Retina (tissue), 1 donor: ENCODE measurements around the gene ITGB3.
"Not testable (repeated sequence)": the region's sequence is repeated elsewhere in the genome, so short reads cannot be mapped to it uniquely, and the experiment has no call there.

ENCODE experiments used
- DNase-seq: peaks from one replicate; pipeline ENCODE4 v3.0.0-alpha.2; 2016

Gene ITGB3

DNA sequence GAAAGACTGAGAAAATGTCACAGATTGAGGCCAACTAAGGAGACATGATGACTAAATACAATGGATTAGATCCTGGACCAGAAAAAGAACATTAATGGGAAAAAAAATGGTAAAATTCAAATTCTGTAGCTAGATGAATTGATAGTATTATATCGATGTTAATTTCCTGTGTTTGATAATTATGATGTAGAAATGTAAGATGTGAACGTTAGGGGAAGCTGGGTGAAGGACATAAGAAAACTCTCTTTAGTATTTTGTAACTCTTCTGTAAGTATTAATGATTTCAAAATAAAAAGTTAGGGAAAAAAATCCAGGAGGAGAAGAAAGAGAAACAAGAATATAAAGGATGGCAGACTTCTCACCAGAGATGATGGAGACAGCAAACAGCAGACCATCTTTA lies 2.8 kb upstream of the ITGB3 start:
- no peak for DNase-seq

DNA sequence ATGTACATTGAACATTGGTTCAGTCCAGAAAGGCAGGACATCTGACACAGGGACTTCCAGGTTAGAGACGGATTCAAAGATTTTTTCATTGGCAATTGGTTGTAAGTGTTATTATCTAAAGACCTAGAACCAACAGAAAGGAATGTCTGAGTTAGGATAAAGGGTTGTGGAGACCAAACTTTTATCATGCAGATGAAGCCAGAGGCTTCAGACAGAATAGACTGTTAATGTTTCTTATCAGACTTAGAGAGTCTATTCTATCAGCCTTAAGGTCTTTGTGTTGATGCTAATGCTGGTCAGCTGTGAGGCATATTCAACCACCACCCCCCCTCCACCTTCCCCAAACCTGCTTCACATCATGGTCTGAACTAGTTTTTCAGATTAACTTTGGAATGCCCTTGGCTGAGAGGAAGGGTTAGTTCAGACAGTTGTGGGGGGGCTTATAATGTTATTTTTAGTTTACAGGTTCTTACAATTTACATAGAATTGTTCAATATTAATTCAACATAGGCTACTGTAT lies 2.1 kb upstream of the ITGB3 start:
- no peak for DNase-seq

DNA sequence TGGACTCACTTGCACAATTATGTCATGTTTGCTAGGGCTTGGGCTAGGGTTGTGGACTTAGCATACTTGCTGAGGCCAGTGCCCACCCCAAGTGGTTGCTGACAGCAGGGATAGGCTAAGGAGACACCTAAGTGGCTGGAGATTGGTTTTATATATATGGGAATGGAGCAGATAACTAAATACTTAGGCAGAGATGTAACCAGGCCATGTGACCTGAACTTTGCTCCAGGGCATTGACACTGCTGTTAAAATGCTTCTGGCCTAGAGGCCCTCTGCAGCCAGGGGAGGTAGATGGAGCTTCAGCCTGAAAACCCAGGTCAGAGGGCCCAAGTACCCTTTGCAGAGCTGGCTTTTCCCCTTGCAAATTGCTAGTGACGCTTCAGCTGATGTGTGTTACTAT lies 1.4 kb upstream of the ITGB3 start:
- no peak for DNase-seq

GRCh38 chr17:47252766-47253512 lies 688 bp upstream of the ITGB3 start:
- no peak for DNase-seq

DNA sequence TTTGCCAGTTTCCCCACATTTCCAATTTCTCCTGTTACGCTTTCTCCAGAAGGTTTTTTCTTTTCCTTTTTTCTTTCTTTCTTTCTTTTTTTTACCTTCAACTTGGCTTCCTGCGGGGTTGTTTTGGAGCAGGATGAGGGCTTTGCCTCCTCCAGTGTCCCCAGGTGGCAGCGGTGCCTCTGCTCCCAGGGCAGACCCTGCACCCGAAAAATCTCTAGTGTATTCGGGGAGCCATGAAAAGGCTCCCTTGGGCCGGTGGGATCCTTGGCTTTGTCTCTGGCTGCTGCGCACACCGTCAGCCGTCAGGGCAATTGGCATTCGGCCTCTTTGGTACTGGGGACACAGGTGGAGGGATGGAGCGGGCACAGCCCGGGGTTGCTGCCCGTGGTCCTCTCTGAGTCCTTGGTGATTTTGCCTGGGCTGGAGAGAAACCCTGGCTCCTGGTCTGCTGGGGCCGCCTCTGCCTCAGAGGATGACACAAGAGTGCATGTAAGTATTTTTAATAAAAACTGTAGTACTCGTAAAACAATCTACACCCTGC lies 846 bp downstream of the ITGB3 start:
- no peak for DNase-seq

GRCh38 chr17:47257651-47258339 lies 4.2 kb downstream of the ITGB3 start:
- no peak for DNase-seq

DNA sequence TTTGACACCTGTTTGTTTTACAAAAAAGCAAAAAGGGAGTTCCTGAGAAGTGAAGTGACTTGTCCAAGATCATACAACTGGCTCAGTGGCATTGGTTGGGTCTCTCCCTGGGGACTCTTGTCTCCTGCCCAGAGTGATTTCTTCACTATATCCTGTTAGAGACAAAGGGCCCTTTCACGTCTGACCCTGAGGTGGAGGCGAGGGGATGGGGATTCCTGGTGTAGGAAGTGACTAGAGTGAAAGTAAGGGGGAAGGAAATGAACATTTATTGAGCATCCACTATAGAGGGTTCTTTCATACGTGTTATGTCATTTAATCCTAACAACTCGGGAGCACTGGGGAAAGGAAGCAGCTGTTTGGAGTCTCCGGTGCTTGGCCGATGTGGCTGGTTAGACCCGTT lies 9.0 kb downstream of the ITGB3 start:
- DNase-seq, result no peak

DNA sequence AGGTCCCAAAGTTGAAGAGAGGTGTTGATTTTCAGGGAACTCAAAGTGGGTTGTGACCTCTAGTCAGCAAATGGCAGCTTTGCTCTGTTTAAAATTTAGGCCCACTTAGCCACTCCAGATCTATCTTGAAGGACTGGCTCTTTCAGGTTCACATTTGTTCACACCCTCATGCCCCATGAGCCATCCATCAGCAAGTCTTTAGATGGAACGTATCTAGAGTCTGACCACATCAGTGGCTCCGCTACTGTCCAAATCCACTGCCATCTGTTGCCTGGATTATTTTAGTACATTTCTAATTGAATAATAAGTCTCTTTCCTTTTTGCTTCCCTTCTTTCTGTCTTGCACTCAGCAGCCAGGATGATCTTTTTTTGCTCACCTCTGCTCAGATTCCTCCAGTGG lies 10.5 kb downstream of the ITGB3 start:
- no peak for DNase-seq

DNA sequence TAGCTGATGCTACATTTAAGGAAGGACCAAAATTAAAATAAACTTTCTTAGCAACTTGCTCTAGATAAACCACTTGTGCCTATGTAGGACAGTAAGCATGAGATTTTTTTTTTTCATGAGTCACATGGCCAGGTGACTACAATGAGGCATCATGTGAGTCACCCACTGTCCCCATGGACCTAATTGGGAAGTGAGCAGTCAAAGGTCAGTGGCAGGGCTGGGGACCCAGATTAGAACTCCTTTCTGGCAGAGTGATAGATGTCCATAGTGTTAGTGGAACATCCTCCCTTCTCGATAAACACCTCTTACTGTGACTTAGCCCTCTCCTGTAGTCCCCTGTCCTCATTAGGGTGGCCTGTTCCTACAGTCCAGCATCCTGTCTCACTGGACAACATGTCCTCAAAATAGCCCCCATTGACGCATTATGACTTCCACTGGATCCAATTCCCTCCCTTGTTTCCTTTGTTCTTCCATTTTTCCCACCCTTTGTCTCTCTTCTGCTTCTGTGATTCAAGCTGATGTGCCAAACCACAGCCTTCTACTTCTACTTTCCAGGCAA lies 12.4 kb downstream of the ITGB3 start:
- DNase-seq, result no peak

DNA sequence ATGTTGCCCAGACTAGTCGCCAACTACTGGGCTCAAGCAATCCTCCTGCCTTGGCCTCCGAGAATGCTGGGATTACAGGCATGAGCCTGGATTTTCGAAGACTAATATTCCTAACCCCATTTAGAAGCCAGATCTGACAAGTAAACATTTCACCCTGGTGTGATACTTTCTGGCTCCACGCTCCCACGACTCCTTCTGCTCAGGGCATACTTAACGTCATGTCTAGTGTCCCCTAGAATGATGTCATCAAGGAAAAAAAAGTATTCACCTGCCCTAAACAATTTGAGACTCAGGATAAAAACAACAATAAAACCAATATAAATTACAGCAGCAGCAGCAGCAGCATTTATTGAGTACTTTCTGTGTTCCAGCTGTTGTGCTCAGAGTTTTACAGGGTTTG lies 13.2 kb downstream of the ITGB3 start:
- DNase-seq, result no peak

DNA sequence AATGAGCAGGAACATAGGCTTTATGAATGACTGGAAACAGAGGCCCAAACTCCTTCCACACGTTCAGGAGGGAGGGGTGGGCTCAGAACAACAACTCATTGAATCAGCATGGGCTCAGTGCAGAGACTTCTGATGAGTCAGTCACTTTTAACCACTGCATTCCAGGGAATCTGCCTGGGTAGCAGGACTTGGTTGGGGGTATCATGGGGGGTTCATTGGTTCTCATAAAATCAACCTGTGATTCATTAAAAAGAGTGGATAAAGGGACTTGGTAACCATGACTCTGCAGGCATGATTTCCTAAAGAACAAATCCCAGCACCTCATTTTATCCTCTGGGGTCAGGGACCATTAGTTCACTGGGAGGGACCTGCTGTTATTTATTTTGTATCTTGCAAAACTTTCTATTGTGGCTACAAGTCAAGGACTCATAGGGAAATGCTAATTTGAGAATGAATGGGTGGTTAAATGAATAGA lies 13.8 kb downstream of the ITGB3 start:
- no peak for DNase-seq

GRCh38 chr17:47268964-47269363 lies 15.3 kb downstream of the ITGB3 start:
- not testable (repeated sequence) for DNase-seq

- not testable (repeated sequence) for DNase-seq
These were observed 16.1 kb downstream of the ITGB3 start for GRCh38 chr17:47269561-47270280.

- no peak for DNase-seq
These were observed 17.5 kb downstream of the ITGB3 start for GRCh38 chr17:47270946-47271705.

- DNase-seq, result no peak
These were observed 18.9 kb downstream of the ITGB3 start for GRCh38 chr17:47272491-47272890.

GRCh38 chr17:47273245-47273644 lies 19.6 kb downstream of the ITGB3 start:
- no peak for DNase-seq

DNA sequence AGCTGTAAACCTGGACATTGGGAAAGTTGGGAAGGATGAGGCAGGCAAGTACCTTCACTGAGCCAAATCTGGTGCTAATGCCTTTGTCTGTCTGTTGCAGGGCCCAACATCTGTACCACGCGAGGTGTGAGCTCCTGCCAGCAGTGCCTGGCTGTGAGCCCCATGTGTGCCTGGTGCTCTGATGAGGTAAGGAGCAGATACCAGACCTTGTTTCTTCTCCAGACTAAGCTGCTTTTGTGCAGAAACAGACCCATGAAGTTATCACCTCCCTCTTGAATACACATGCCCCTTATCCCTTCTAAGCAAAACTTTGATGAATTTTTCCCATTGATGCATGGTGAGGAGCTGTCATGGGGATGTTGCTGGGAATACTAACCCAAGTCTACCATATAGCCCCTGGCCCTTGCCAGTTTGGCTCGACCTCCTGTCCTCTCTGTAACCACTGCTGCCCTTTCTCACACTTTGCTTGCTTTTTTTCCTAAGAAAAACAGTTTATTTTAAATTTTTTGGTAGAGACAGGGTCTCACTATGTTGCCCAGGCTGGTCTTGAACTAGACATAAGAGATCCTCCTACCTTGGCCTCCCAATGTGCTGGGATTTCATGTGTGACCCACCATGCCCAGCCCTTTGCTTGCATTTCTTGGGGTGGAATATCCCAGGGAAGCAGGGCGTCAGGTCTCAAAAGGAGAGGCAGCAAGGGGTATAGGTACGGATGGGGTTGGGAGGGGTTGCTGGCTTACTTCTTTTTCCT lies 20.9 kb downstream of the ITGB3 start:
- no peak for DNase-seq

DNA sequence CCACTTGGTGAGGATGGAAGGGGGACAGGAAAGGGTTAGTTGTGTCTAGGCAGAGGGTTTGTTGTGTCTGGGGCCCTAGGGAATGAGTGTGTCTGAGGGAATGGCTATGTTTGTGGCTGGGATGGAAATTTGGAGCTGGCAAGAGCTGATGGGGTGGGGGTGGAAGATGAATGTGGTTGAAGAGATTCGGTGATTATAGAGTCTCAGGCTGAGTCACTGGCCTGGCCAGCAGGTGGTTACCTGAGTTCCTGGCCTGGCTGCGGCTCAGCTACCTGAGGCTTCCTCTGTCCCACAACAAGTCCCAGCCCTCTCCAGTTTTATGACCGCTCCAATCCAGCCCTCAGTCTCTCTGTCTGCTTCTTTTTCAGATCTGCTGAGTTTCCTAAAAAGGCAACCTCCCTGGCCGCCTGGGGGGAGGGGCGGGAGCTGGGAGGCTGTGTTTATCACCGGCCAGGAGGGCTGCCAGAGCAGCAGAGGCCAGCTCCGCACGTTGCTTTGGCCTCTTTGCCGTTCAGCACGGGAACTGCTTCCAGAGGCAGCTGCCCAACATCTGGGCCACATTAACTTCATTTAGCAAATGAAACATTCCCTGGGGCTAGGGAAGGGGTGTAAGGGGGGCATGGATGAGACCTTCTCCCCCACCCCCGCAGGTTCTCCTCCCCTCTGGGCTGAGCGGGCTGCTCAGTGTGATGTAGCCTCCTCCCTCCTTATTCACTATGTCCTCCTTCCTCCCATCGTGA lies 21.8 kb downstream of the ITGB3 start:
- peak; percentile 49 for DNase-seq

DNA sequence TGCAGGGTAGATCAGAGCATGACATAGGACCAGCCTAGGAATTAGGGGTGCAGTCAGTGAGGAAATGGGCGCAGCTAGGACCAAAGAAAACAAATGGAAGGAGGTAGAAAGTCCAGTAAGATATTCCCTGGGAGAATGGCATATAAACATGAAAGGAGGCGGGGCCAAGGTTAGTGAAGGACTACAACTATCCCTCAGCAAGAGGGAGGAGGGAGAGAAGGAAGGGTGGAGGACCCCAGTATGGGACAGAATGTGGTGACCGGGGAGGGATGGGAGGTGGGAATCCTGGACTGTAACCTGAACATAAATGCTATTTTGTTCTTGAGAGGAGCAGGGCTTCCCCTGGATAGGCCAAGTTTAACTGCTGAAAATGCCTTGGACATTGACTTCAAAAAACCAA lies 22.8 kb downstream of the ITGB3 start:
- DNase-seq, result no peak

GRCh38 chr17:47276868-47277267 lies 23.2 kb downstream of the ITGB3 start:
- DNase-seq, result no peak

- no peak for DNase-seq
These were observed 24.3 kb downstream of the ITGB3 start for GRCh38 chr17:47277921-47278320.
